Endometrium (tissue), 2 donors: Measurements from ENCODE around the gene SCN8A.
"Not testable (repeated sequence)": the region's sequence is repeated elsewhere in the genome, so short reads cannot be mapped to it uniquely, and the experiment has no call there.

Experiments
- FAIRE-seq: peaks from 2 replicates; lab custom pipeline; 2012; peaks lifted over from hg19 to GRCh38; lab: Jason Lieb, UNC
- donor health status: control.
- donor health status: control.

Gene SCN8A

GRCh38 chr12:51625370-51625769 lies 34.3 kb downstream of the SCN8A start:
- no peak for FAIRE-seq

GRCh38 chr12:51626115-51626514 lies 35.1 kb downstream of the SCN8A start:
- no peak for FAIRE-seq

- FAIRE-seq, result peak; percentile 76
Measured at GRCh38 chr12:51626629-51627028, 35.6 kb downstream of the SCN8A start.

GRCh38 chr12:51630256-51630880 lies 39.3 kb downstream of the SCN8A start:
- no peak for FAIRE-seq

GRCh38 chr12:51630986-51631385 lies 40.0 kb downstream of the SCN8A start:
- no peak for FAIRE-seq

- FAIRE-seq, result no peak
Measured at GRCh38 chr12:51631591-51631990, 40.6 kb downstream of the SCN8A start.

- no peak for FAIRE-seq
Measured at GRCh38 chr12:51632623-51633022, 41.6 kb downstream of the SCN8A start.

GRCh38 chr12:51635346-51635745 lies 44.3 kb downstream of the SCN8A start:
- no peak for FAIRE-seq

GRCh38 chr12:51636581-51636980 lies 45.5 kb downstream of the SCN8A start:
- FAIRE-seq, result no peak

- FAIRE-seq, result no peak
Measured at GRCh38 chr12:51636986-51637385, 46.0 kb downstream of the SCN8A start.

GRCh38 chr12:51639361-51639760 lies 48.3 kb downstream of the SCN8A start:
- FAIRE-seq, result no peak

- FAIRE-seq, result no peak
Measured at GRCh38 chr12:51642286-51642685, 51.3 kb downstream of the SCN8A start.

GRCh38 chr12:51643951-51644350 lies 52.9 kb downstream of the SCN8A start:
- no peak for FAIRE-seq

- not testable (repeated sequence) for FAIRE-seq
Measured at GRCh38 chr12:51644691-51645090, 53.7 kb downstream of the SCN8A start.

GRCh38 chr12:51645961-51646360 lies 54.9 kb downstream of the SCN8A start:
- FAIRE-seq, result no peak

- FAIRE-seq, result no peak
Measured at GRCh38 chr12:51647647-51648046, 56.6 kb downstream of the SCN8A start.

GRCh38 chr12:51653431-51653830 lies 62.4 kb downstream of the SCN8A start:
- FAIRE-seq, result no peak

GRCh38 chr12:51661199-51661598 lies 70.2 kb downstream of the SCN8A start:
- FAIRE-seq, result no peak

- no peak for FAIRE-seq
Measured at GRCh38 chr12:51661836-51662235, 70.8 kb downstream of the SCN8A start.

- no peak for FAIRE-seq
Measured at GRCh38 chr12:51662728-51663154, 71.7 kb downstream of the SCN8A start.

GRCh38 chr12:51663390-51663789 lies 72.4 kb downstream of the SCN8A start:
- FAIRE-seq, result no peak

GRCh38 chr12:51666696-51667095 lies 75.7 kb downstream of the SCN8A start:
- FAIRE-seq, result no peak

GRCh38 chr12:51667269-51667668 lies 76.2 kb downstream of the SCN8A start:
- no peak for FAIRE-seq

- FAIRE-seq, result no peak
Measured at GRCh38 chr12:51669271-51669670, 78.2 kb downstream of the SCN8A start.

GRCh38 chr12:51669996-51670395 lies 79.0 kb downstream of the SCN8A start:
- no peak for FAIRE-seq
